ENCODE measurements around the gene REC114. TPM values are rescaled to one million over a fixed set of nuclear protein-coding genes. Genes with fewer than 3 reads are reported as not detected.
"Not testable (repeated sequence)": the region's sequence is repeated elsewhere in the genome, so short reads cannot be mapped to it uniquely, and the experiment has no call there.

Gene REC114
- polyA plus RNA-seq, 3 donors = not detected

DNA sequence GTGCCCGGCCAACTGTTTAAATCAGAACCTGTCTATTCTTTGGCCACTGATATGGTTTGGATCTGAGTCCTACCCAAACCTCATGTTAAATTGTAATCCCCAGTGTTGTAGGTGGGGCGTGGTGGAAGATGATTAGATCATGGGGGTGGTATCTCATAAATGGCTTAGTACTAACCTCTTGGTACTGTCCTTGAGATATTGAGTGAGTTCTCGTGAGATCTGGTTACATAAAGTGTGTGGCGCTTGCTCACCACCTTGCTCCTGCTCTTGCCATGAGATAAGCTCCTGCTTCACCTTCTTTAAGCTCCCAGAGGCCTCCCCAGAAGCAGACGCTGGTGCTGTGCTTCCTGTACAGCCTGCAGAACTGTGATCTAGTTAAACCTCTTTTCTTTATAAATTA, 42.4 kb downstream of the REC114 start:
- Mint-ChIP-seq H3K4me3 (no peak overlapping the region), H3K9me3 (peaks cover 0 to 9% (median 2%) of the 10 kb centered on the region in 7 donors), H3K27me3 (ENCODE audit: low read depth in 3 of 3) (peaks cover 0 to 4% (median 1%) of the 10 kb centered on the region in 3 donors), H3K27ac (peak overlapping the region in 1 of 7 donors; percentile 48), H3K4me1 (peaks cover 31% of the 10 kb centered on the region), H3K36me3 (peaks cover 0 to 10% of the 10 kb centered on the region in 2 donors)
- Histone ChIP-seq H3K27ac (ENCODE audit: low read depth in 1 of 2, low read length in 2 of 2) (peak overlapping the region in 1 of 2 donors; percentile 36), H3K9me3 (replicated peaks in 1 of 2; ENCODE audit: control insufficient read depth in 1 of 2, insufficient read depth in 1 of 2, low read length in 2 of 2) (no peaks in the 10 kb centered on the region), H3K9ac (ENCODE audit: insufficient read depth, low read length, poor library complexity, severe bottlenecking) (no peak overlapping the region), H3K4me1 (ENCODE audit: control insufficient read depth in 1 of 2, insufficient read depth in 2 of 2, low read length in 2 of 2) (peaks cover 24 to 31% of the 10 kb centered on the region in 2 donors), H4K20me1 (ENCODE audit: insufficient read depth, low read length) (no peaks in the 10 kb centered on the region), H3K27me3 (ENCODE audit: control insufficient read depth in 2 of 2, insufficient read depth in 2 of 2, low read length in 2 of 2) (peaks cover 0 to 3% of the 10 kb centered on the region in 2 donors), H3K4me3 (replicated peaks in 1 of 3; ENCODE audit: low read depth in 2 of 3, low read length in 3 of 3) (peak overlapping the region in 1 of 3 experiments; percentile 23), H3K36me3 (replicated peaks in 1 of 2; ENCODE audit: control insufficient read depth in 1 of 2, insufficient read depth in 2 of 2, low read length in 2 of 2) (no peaks in the 10 kb centered on the region), H2AFZ (ENCODE audit: insufficient read depth, low read depth, low read length, poor library complexity, severe bottlenecking) (no peak overlapping the region), H3K79me2 (ENCODE audit: insufficient read depth, low read length) (no peaks in the 10 kb centered on the region), H3K4me2 (replicated peaks; ENCODE audit: extremely low read depth, low read length, poor library complexity, severe bottlenecking) (no peak overlapping the region)
- WGBS (ENCODE audit: insufficient coverage) = 90% methylated on average over 2 of the region's 5 CpGs
- TF ChIP-seq, protein P1, sequence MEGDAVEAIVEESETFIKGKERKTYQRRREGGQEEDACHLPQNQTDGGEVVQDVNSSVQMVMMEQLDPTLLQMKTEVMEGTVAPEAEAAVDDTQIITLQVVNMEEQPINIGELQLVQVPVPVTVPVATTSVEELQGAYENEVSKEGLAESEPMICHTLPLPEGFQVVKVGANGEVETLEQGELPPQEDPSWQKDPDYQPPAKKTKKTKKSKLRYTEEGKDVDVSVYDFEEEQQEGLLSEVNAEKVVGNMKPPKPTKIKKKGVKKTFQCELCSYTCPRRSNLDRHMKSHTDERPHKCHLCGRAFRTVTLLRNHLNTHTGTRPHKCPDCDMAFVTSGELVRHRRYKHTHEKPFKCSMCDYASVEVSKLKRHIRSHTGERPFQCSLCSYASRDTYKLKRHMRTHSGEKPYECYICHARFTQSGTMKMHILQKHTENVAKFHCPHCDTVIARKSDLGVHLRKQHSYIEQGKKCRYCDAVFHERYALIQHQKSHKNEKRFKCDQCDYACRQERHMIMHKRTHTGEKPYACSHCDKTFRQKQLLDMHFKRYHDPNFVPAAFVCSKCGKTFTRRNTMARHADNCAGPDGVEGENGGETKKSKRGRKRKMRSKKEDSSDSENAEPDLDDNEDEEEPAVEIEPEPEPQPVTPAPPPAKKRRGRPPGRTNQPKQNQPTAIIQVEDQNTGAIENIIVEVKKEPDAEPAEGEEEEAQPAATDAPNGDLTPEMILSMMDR (IDR thresholded peaks at IDR 0.05) = no peak
- no peak for DNase-seq
- intact Hi-C loops (cut with micrococcal nuclease) = no loop called here

GRCh38 chr15:73485885-73486284, 42.9 kb downstream of the REC114 start:
- 24% methylated on average over 4 of the region's 8 CpGs for WGBS (ENCODE audit: insufficient coverage)
- Histone ChIP-seq H3K4me3 (replicated peaks in 1 of 3; ENCODE audit: low read depth in 2 of 3, low read length in 3 of 3) (peak overlapping the region in 1 of 3 experiments; percentile 23), H3K4me1 (ENCODE audit: control insufficient read depth in 1 of 2, insufficient read depth in 2 of 2, low read length in 2 of 2) (peaks cover 24 to 31% of the 10 kb centered on the region in 2 donors), H3K27ac (ENCODE audit: low read depth in 1 of 2, low read length in 2 of 2) (peak overlapping the region in 1 of 2 donors; percentile 36)
- H3K36me3 ChIP-seq (replicated peaks in 1 of 2; ENCODE audit: control insufficient read depth in 1 of 2, insufficient read depth in 2 of 2, low read length in 2 of 2); H3K27me3 ChIP-seq (ENCODE audit: control insufficient read depth in 2 of 2, insufficient read depth in 2 of 2, low read length in 2 of 2); H3K9me3 Mint-ChIP-seq; H3K9me3 ChIP-seq (replicated peaks in 1 of 2; ENCODE audit: control insufficient read depth in 1 of 2, insufficient read depth in 1 of 2, low read length in 2 of 2); H3K27ac Mint-ChIP-seq; H2AFZ ChIP-seq (ENCODE audit: insufficient read depth, low read depth, low read length, poor library complexity, severe bottlenecking); H3K79me2 ChIP-seq (ENCODE audit: insufficient read depth, low read length); H4K20me1 ChIP-seq (ENCODE audit: insufficient read depth, low read length); intact Hi-C loops (cut with micrococcal nuclease); H3K9ac ChIP-seq (ENCODE audit: insufficient read depth, low read length, poor library complexity, severe bottlenecking); H3K4me2 ChIP-seq (replicated peaks; ENCODE audit: extremely low read depth, low read length, poor library complexity, severe bottlenecking); H3K27me3 Mint-ChIP-seq (ENCODE audit: low read depth in 3 of 3): not testable (repeated sequence)
- Mint-ChIP-seq H3K4me1 (peaks cover 31% of the 10 kb centered on the region), H3K36me3 (peaks cover 0 to 10% of the 10 kb centered on the region in 2 donors), H3K4me3 (peak overlapping the region in 1 of 2 donors; percentile 35)
- DNase-seq = peak; percentile 5 to 8 (median 8)

Measured in CD14-positive monocyte (primary cell).